ENCODE results near the gene COG5. TPM values are rescaled to one million over a fixed set of nuclear protein-coding genes. Genes with fewer than 3 reads are reported as not detected.

COG5 gene
- total and polyA plus RNA-seq, 2 of the 4 experiments (the other 2 are of a cell fraction): 18.5 to 27.4 TPM

DNA sequence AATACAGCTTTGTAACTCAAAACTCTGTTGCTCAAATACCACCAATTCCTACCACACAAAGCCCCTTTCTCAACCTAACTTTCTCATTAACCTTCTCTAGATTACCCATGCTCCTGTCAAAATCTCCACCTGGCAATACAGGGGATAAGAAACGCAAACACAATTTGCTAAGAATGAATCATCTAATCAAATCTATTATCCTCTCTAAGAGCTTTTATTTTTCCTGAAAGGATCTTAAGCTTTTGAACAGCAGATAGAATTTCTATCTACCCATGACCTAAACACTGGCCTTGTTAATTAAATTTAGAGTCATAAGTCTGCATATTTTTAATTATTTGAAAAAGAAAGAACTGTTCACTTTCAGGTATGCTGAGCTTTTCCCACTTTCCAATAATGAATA lies 296.6 kb downstream of the COG5 start:
- Histone ChIP-seq H3K9me3 (ENCODE audit: control insufficient read depth, insufficient read depth, low read length) (no peaks in the 10 kb centered on the region), H3K56ac (ENCODE audit: extremely low read depth, insufficient read depth, low read length) (no peak overlapping the region), H4K20me1 (ENCODE audit: insufficient read depth, low read length) (no peaks in the 10 kb centered on the region), H2BK5ac (ENCODE audit: low read depth, low read length, poor library complexity, severe bottlenecking) (no peak overlapping the region), H4K8ac (ENCODE audit: low read depth in 2 of 2, low read length in 2 of 2) (no peak overlapping the region), H3K4ac (ENCODE audit: low read depth, low read length) (no peak overlapping the region), H3K4me3 (ENCODE audit: insufficient read depth, low read depth, low read length) (no peak overlapping the region), H3K4me1 (ENCODE audit: control insufficient read depth, insufficient read depth, low read length) (no peaks in the 10 kb centered on the region), H2AFZ (replicated peaks; ENCODE audit: low read length, poor library complexity) (no peak overlapping the region), H2AK5ac (ENCODE audit: low read depth, low read length) (no peak overlapping the region), H3K14ac (replicated peaks; ENCODE audit: low read depth, low read length) (no peak overlapping the region), H3K36me3 (ENCODE audit: control insufficient read depth, insufficient read depth, low read length) (no peaks in the 10 kb centered on the region), H3K23ac (ENCODE audit: low read depth, low read length) (no peak overlapping the region), H3K79me1 (ENCODE audit: low read depth in 1 of 2, low read length in 2 of 2) (no peaks in the 10 kb centered on the region), H3K27ac (ENCODE audit: insufficient read depth, low read length) (no peak overlapping the region), H3K18ac (ENCODE audit: low read depth, low read length) (no peak overlapping the region), H3K27me3 (ENCODE audit: control insufficient read depth, insufficient read depth, low read length) (no peaks in the 10 kb centered on the region), H3K9me1 (ENCODE audit: insufficient read depth, low read length) (no peaks in the 10 kb centered on the region), H2AK9ac (replicated peaks; ENCODE audit: low read depth, low read length, poor library complexity) (no peak overlapping the region), H2BK15ac (ENCODE audit: low read depth, low read length) (no peak overlapping the region), H3K9ac (ENCODE audit: low read depth, low read length) (no peak overlapping the region), H4K91ac (ENCODE audit: insufficient read depth, low read depth, low read length) (no peak overlapping the region), H3K4me2 (ENCODE audit: low read depth, low read length) (no peak overlapping the region), H2BK120ac (ENCODE audit: low read depth, low read length) (no peak overlapping the region), H2BK20ac (ENCODE audit: low read depth, low read length) (no peak overlapping the region), H4K5ac (ENCODE audit: low read depth, low read length) (no peak overlapping the region)
- ATAC-seq (ENCODE audit: low read depth): no peak
- no peak for TF ChIP-seq RAD21 (IDR thresholded peaks at IDR 0.05; ENCODE audit: low read length)
- no peak for TF ChIP-seq CHD1 (IDR thresholded peaks at IDR 0.05; ENCODE audit: low read depth, low read length)
- no peak for TF ChIP-seq NFE2L2 (IDR thresholded peaks at IDR 0.05; ENCODE audit: low read depth, low read length)
- TF ChIP-seq MAZ (IDR thresholded peaks at IDR 0.05; ENCODE audit: borderline replicate concordance, low read depth, low read length): no peak
- TF ChIP-seq CEBPB (IDR thresholded peaks at IDR 0.05; ENCODE audit: low read depth, low read length): no peak
- TF ChIP-seq, protein P1, sequence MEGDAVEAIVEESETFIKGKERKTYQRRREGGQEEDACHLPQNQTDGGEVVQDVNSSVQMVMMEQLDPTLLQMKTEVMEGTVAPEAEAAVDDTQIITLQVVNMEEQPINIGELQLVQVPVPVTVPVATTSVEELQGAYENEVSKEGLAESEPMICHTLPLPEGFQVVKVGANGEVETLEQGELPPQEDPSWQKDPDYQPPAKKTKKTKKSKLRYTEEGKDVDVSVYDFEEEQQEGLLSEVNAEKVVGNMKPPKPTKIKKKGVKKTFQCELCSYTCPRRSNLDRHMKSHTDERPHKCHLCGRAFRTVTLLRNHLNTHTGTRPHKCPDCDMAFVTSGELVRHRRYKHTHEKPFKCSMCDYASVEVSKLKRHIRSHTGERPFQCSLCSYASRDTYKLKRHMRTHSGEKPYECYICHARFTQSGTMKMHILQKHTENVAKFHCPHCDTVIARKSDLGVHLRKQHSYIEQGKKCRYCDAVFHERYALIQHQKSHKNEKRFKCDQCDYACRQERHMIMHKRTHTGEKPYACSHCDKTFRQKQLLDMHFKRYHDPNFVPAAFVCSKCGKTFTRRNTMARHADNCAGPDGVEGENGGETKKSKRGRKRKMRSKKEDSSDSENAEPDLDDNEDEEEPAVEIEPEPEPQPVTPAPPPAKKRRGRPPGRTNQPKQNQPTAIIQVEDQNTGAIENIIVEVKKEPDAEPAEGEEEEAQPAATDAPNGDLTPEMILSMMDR (conservative IDR thresholded peaks at IDR 0.05; ENCODE audit: low read depth, low read length): no peak
- TF ChIP-seq, protein P2, sequence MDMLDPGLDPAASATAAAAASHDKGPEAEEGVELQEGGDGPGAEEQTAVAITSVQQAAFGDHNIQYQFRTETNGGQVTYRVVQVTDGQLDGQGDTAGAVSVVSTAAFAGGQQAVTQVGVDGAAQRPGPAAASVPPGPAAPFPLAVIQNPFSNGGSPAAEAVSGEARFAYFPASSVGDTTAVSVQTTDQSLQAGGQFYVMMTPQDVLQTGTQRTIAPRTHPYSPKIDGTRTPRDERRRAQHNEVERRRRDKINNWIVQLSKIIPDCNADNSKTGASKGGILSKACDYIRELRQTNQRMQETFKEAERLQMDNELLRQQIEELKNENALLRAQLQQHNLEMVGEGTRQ (IDR thresholded peaks at IDR 0.05; ENCODE audit: low read depth, low read length): no peak
- no peak for TF ChIP-seq FOS (IDR thresholded peaks at IDR 0.05; ENCODE audit: low read depth, low read length)
- TF ChIP-seq MAFK (IDR thresholded peaks at IDR 0.05; ENCODE audit: low read depth, low read length): no peak
- TF ChIP-seq POLR2A (IDR thresholded peaks at IDR 0.05; ENCODE audit: low read depth, low read length): no peak
- TF ChIP-seq BHLHE40 (IDR thresholded peaks at IDR 0.05; ENCODE audit: low read depth, low read length): no peak
- in situ Hi-C loops (cut with MboI; ENCODE audit: low sequenced_read_pairs): no loop called here
- CTCF ChIA-PET: interaction anchor here (0.9 kb wide), 1 partner anchor 10 kb away, joined by 4 read pairs; no protein-coding TSS in a partner anchor
- POLR2A ChIA-PET (ENCODE audit: unreplicated experiment): no interaction called here
- intact Hi-C loops (cut with micrococcal nuclease): no loop called here
- no TSS peak for BruUV-seq (replicated peaks)
- no peak for DNase-seq
- dilution Hi-C loops (cut with HindIII; ENCODE audit: low sequenced_read_pairs, unreplicated experiment): no loop called here
- no CpG with 5 or more reads among the region's 1 CpG for WGBS, 2 experiments (ENCODE audit: extremely low coverage in 2 of 2, insufficient read length in 1 of 2)

Measured in IMR-90 (cell line).